NCI-H2029 (cell line): ENCODE data around the gene ARHGAP21.
A peak's percentile ranks its signal among the peaks of the same experiment; 100 is the strongest.
"Not testable (repeated sequence)": the region's sequence is repeated elsewhere in the genome, so short reads cannot be mapped to it uniquely, and the experiment has no call there.

ENCODE experiments used
- DNase-seq: peaks from one replicate; lab custom pipeline; 2025; lab: John Stamatoyannopoulos, UW

ARHGAP21 gene

GRCh38 chr10:24625778-24626177 is 97.9 kb downstream of the ARHGAP21 start:
- no peak for DNase-seq

- no peak for DNase-seq
Observed at GRCh38 chr10:24623383-24623782, 100.3 kb downstream of the ARHGAP21 start.

GRCh38 chr10:24622781-24623301 is 100.8 kb downstream of the ARHGAP21 start:
- no peak for DNase-seq

GRCh38 chr10:24621035-24621795 is 102.5 kb downstream of the ARHGAP21 start:
- not testable (repeated sequence) for DNase-seq

GRCh38 chr10:24619994-24620310 is 103.7 kb downstream of the ARHGAP21 start:
- not testable (repeated sequence) for DNase-seq

GRCh38 chr10:24619291-24619993 is 104.2 kb downstream of the ARHGAP21 start:
- peak; percentile 4 for DNase-seq

GRCh38 chr10:24618401-24618800 is 105.3 kb downstream of the ARHGAP21 start:
- DNase-seq = no peak

- no peak for DNase-seq
Observed at GRCh38 chr10:24617771-24618396, 105.8 kb downstream of the ARHGAP21 start.

- DNase-seq = no peak
Observed at GRCh38 chr10:24616536-24616935, 107.2 kb downstream of the ARHGAP21 start.

GRCh38 chr10:24606021-24606420 is 117.7 kb downstream of the ARHGAP21 start:
- no peak for DNase-seq

GRCh38 chr10:24605141-24605540 is 118.5 kb downstream of the ARHGAP21 start:
- DNase-seq = no peak

GRCh38 chr10:24603333-24603732 is 120.4 kb downstream of the ARHGAP21 start:
- DNase-seq = no peak

GRCh38 chr10:24597961-24598360 is 125.7 kb downstream of the ARHGAP21 start:
- DNase-seq = no peak

GRCh38 chr10:24597426-24597825 is 126.3 kb downstream of the ARHGAP21 start:
- no peak for DNase-seq

- DNase-seq = no peak
Observed at GRCh38 chr10:24596217-24596930, 127.3 kb downstream of the ARHGAP21 start.

- no peak for DNase-seq
Observed at GRCh38 chr10:24590697-24591457, 132.8 kb downstream of the ARHGAP21 start.

GRCh38 chr10:24589265-24589664 is 134.4 kb downstream of the ARHGAP21 start:
- DNase-seq = no peak

- no peak for DNase-seq
Observed at GRCh38 chr10:24579906-24580305, 143.8 kb downstream of the ARHGAP21 start.

GRCh38 chr10:24579448-24579847 is 144.2 kb downstream of the ARHGAP21 start:
- no peak for DNase-seq

GRCh38 chr10:24575481-24576002 is 148.1 kb downstream of the ARHGAP21 start:
- no peak for DNase-seq

- no peak for DNase-seq
Observed at GRCh38 chr10:24574578-24575155, 149.0 kb downstream of the ARHGAP21 start.
